ENCODE measurements around the gene KRT79. TPM values are rescaled to one million over a fixed set of nuclear protein-coding genes. Genes with fewer than 3 reads are reported as not detected.

Gene KRT79
- total RNA-seq, 2 donors from 2014 or later = not detected

- 100% methylated on average over 1 of the region's 1 CpG for WGBS, 2 experiments (ENCODE audit: insufficient coverage in 1 of 2, insufficient read length in 1 of 2)
- Histone ChIP-seq H3K4me3 (ENCODE audit: low read length) (no peak overlapping the region), H3K36me3 (ENCODE audit: control insufficient read depth, insufficient read depth, low read length) (no peaks in the 10 kb centered on the region), H3K27ac (ENCODE audit: low read depth, low read length) (no peak overlapping the region), H3K4me1 (ENCODE audit: control insufficient read depth, insufficient read depth, low read length) (no peaks in the 10 kb centered on the region), H3K9me3 (ENCODE audit: control insufficient read depth, low read length) (no peaks in the 10 kb centered on the region), H3K27me3 (ENCODE audit: control insufficient read depth, insufficient read depth, low read length, poor library complexity, severe bottlenecking) (no peaks in the 10 kb centered on the region), H3K9ac (ENCODE audit: extremely low read depth, low read length, poor library complexity, severe bottlenecking) (no peak overlapping the region)
- no peaks in the 10 kb centered on the region for H3K36me3 Mint-ChIP-seq (ENCODE audit: low read depth)
- H3K9me3 Mint-ChIP-seq = no peaks in the 10 kb centered on the region
- no peaks in the 10 kb centered on the region for H3K27me3 Mint-ChIP-seq (ENCODE audit: insufficient read depth)
- no peak overlapping the region for H3K27ac Mint-ChIP-seq
- peaks cover 11% of the 10 kb centered on the region for H3K4me1 Mint-ChIP-seq
- TF ChIP-seq, protein P1, sequence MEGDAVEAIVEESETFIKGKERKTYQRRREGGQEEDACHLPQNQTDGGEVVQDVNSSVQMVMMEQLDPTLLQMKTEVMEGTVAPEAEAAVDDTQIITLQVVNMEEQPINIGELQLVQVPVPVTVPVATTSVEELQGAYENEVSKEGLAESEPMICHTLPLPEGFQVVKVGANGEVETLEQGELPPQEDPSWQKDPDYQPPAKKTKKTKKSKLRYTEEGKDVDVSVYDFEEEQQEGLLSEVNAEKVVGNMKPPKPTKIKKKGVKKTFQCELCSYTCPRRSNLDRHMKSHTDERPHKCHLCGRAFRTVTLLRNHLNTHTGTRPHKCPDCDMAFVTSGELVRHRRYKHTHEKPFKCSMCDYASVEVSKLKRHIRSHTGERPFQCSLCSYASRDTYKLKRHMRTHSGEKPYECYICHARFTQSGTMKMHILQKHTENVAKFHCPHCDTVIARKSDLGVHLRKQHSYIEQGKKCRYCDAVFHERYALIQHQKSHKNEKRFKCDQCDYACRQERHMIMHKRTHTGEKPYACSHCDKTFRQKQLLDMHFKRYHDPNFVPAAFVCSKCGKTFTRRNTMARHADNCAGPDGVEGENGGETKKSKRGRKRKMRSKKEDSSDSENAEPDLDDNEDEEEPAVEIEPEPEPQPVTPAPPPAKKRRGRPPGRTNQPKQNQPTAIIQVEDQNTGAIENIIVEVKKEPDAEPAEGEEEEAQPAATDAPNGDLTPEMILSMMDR (conservative IDR thresholded peaks at IDR 0.05) = no peak
- DNase-seq = no peak
- no peak overlapping the region for H3K4me3 Mint-ChIP-seq
These were observed 33.7 kb downstream of the KRT79 start for GRCh38 chr12:52800259-52800917.

GRCh38 chr12:52799505-52800211 lies 34.5 kb downstream of the KRT79 start:
- Histone ChIP-seq H3K9me3 (ENCODE audit: control insufficient read depth, low read length) (no peaks in the 10 kb centered on the region), H3K36me3 (ENCODE audit: control insufficient read depth, insufficient read depth, low read length) (no peaks in the 10 kb centered on the region), H3K27me3 (ENCODE audit: control insufficient read depth, insufficient read depth, low read length, poor library complexity, severe bottlenecking) (no peaks in the 10 kb centered on the region), H3K27ac (ENCODE audit: low read depth, low read length) (no peak overlapping the region), H3K4me3 (ENCODE audit: low read length) (no peak overlapping the region), H3K9ac (ENCODE audit: extremely low read depth, low read length, poor library complexity, severe bottlenecking) (no peak overlapping the region), H3K4me1 (ENCODE audit: control insufficient read depth, insufficient read depth, low read length) (no peaks in the 10 kb centered on the region)
- 76 to 89% methylated on average over 4 to 5 of the region's 5 CpGs for whole genome bisulfite sequencing, 2 experiments (ENCODE audit: insufficient coverage in 1 of 2, insufficient read length in 1 of 2)
- Mint-ChIP-seq H3K27ac (no peak overlapping the region), H3K9me3 (no peaks in the 10 kb centered on the region), H3K4me3 (no peak overlapping the region), H3K27me3 (ENCODE audit: insufficient read depth) (no peaks in the 10 kb centered on the region), H3K4me1 (peaks cover 6% of the 10 kb centered on the region), H3K36me3 (ENCODE audit: low read depth) (no peaks in the 10 kb centered on the region)
- TF ChIP-seq, protein P1 (conservative IDR thresholded peaks at IDR 0.05) = no peak
- no peak for DNase-seq

DNA sequence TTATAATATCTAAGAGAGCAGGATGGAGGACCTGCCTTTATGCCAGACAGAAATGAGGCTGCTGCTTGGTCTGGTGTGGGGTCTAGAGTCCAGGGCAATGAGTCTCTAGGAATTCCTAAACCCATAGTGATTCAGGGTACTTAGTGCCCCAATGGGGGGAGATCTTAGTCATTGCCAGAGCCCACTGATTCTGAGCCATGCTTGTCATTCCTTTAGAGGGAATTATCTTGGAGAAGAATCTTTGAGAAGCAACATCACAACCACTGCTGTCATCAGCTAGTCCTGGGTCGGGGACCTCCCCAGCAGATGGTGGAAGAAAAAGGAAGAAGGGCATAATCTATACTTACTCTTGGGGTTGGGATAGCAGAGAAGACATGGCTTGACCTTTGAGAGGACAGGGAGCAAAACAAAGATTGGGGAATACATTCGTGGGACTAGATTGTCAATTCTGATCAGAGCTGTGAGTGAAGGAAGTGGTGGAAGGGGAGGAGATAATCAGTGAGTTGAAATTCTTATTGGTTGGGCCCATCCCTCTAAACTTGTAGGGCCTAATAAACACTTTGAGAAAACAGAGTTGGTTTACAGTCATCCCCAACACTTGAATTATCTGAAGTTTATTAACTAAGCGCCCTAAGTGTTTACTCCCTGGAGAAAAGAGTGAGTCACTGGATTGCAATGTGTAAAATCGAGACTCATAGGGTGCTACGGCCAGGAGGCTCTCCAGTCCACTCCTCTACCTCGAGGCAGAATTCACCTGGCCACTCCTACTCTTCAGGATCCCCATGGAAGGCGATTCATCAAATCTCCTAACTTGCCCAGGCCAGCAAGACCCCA lies 35.2 kb downstream of the KRT79 start:
- Histone ChIP-seq H3K9ac (ENCODE audit: extremely low read depth, low read length, poor library complexity, severe bottlenecking) (no peak overlapping the region), H3K27ac (ENCODE audit: low read depth, low read length) (no peak overlapping the region), H3K4me3 (ENCODE audit: low read length) (no peak overlapping the region), H3K27me3 (ENCODE audit: control insufficient read depth, insufficient read depth, low read length, poor library complexity, severe bottlenecking) (no peaks in the 10 kb centered on the region), H3K4me1 (ENCODE audit: control insufficient read depth, insufficient read depth, low read length) (no peaks in the 10 kb centered on the region), H3K9me3 (ENCODE audit: control insufficient read depth, low read length) (no peaks in the 10 kb centered on the region), H3K36me3 (ENCODE audit: control insufficient read depth, insufficient read depth, low read length) (no peaks in the 10 kb centered on the region)
- TF ChIP-seq, protein P1 (conservative IDR thresholded peaks at IDR 0.05) = no peak
- Mint-ChIP-seq H3K27ac (no peak overlapping the region), H3K36me3 (ENCODE audit: low read depth) (no peaks in the 10 kb centered on the region), H3K4me3 (no peak overlapping the region), H3K27me3 (ENCODE audit: insufficient read depth) (peaks cover 3% of the 10 kb centered on the region), H3K4me1 (peaks cover 6% of the 10 kb centered on the region), H3K9me3 (no peaks in the 10 kb centered on the region)
- WGBS, 2 experiments (ENCODE audit: insufficient coverage in 1 of 2, insufficient read length in 1 of 2) = 67 to 89% methylated on average over 4 to 7 of the region's 7 CpGs
- DNase-seq = no peak

Data from endodermal cell (in vitro differentiated cells).